ENCODE measurements around the gene EHBP1.

The EHBP1 gene

DNA sequence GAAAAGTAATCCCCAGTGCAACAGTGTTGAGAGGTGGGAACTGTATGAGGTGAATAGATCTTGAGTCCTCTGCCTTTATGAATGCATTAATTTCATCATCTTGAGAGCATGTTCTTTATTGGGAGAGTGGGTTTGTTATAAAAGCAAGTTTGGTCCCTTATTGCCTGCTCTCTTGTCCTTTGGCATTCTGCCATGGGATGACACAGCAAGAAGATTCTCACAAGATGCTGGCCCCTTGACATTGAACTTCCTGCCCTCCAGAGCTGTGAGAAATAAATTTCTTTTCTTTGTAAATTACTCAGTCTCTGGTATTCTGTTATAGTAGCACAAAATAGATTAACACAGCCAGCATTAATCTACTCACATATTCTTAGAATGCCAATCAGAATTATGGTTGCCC is 108.6 kb downstream of the EHBP1 start:
- no peak overlapping the region for H3K4me3 Mint-ChIP-seq
- H3K36me3 Mint-ChIP-seq (ENCODE audit: low read depth) = no peaks in the 10 kb centered on the region
- peaks cover 6% of the 10 kb centered on the region for H3K4me1 Mint-ChIP-seq (ENCODE audit: low read depth)
- no peaks in the 10 kb centered on the region for H3K27me3 Mint-ChIP-seq (ENCODE audit: low read depth)
- H3K27ac Mint-ChIP-seq = no peak overlapping the region
- no peaks in the 10 kb centered on the region for H3K9me3 Mint-ChIP-seq
- no peak for DNase-seq (ENCODE audit: low spot score)

GRCh38 chr2:62817348-62817747 is 111.8 kb downstream of the EHBP1 start:
- no peaks in the 10 kb centered on the region for H3K9me3 Mint-ChIP-seq
- no peak for DNase-seq (ENCODE audit: low spot score)
- no peak overlapping the region for H3K27ac Mint-ChIP-seq
- H3K4me1 Mint-ChIP-seq (ENCODE audit: low read depth) = peaks cover 3% of the 10 kb centered on the region
- no peak overlapping the region for H3K4me3 Mint-ChIP-seq
- no peaks in the 10 kb centered on the region for H3K36me3 Mint-ChIP-seq (ENCODE audit: low read depth)
- no peaks in the 10 kb centered on the region for H3K27me3 Mint-ChIP-seq (ENCODE audit: low read depth)

GRCh38 chr2:62817995-62818713 is 112.6 kb downstream of the EHBP1 start:
- Mint-ChIP-seq H3K27ac (no peak overlapping the region), H3K36me3 (ENCODE audit: low read depth) (no peaks in the 10 kb centered on the region), H3K4me1 (ENCODE audit: low read depth) (peaks cover 4% of the 10 kb centered on the region), H3K27me3 (ENCODE audit: low read depth) (no peaks in the 10 kb centered on the region), H3K4me3 (no peak overlapping the region), H3K9me3 (no peaks in the 10 kb centered on the region)
- no peak for DNase-seq (ENCODE audit: low spot score)

DNA sequence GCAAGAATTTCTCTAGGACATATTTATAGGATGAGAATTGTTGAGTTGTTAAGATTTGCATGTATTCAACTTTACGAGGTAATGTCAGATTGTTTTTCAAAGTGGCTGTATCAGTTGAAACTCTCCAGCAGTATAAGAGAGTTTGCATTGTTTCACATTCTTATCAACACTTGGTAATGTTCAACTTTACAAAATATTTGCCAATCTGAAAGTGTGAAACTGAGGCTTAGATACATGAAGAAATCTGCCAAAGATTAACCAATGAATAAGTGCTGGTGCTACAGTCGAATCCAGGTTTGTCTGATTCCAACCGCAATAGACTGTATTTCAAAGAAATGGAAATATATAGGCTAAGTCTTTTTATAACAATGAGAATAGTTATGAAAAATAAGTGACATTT is 117.0 kb downstream of the EHBP1 start:
- DNase-seq (ENCODE audit: low spot score) = no peak
- Mint-ChIP-seq H3K4me1 (ENCODE audit: low read depth) (peaks cover 1% of the 10 kb centered on the region), H3K36me3 (ENCODE audit: low read depth) (peaks cover 11% of the 10 kb centered on the region), H3K4me3 (no peak overlapping the region), H3K27me3 (ENCODE audit: low read depth) (no peaks in the 10 kb centered on the region), H3K27ac (no peak overlapping the region), H3K9me3 (no peaks in the 10 kb centered on the region)

- no peak for DNase-seq (ENCODE audit: low spot score)
- Mint-ChIP-seq H3K36me3 (ENCODE audit: low read depth) (peaks cover 12% of the 10 kb centered on the region), H3K27ac (no peak overlapping the region), H3K27me3 (ENCODE audit: low read depth) (no peaks in the 10 kb centered on the region), H3K4me1 (ENCODE audit: low read depth) (peaks cover 1% of the 10 kb centered on the region), H3K9me3 (no peaks in the 10 kb centered on the region), H3K4me3 (no peak overlapping the region)
Observed at GRCh38 chr2:62824388-62824787, 118.9 kb downstream of the EHBP1 start.

DNA sequence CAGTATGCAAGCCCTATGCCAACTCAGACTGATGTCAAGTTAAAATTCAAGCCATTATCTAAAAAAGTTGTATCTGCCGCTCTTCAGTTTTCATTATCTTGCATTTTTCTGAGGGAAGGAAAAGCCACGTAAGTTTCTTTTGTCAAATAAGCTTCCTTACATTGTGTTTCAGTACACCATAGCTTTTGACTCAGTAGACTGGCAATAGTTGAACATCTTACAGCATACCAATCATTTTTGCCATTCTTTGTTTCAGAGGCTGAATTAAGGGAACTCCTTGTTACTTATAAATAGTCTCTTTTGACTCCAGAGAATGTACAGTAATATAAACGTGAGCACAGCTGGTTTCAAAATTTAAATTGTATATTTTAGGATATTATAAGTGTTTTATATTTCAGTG is 120.6 kb downstream of the EHBP1 start:
- no peak overlapping the region for H3K27ac Mint-ChIP-seq
- H3K4me3 Mint-ChIP-seq = no peak overlapping the region
- DNase-seq (ENCODE audit: low spot score) = no peak
- peaks cover 4% of the 10 kb centered on the region for H3K9me3 Mint-ChIP-seq
- no peaks in the 10 kb centered on the region for H3K27me3 Mint-ChIP-seq (ENCODE audit: low read depth)
- H3K4me1 Mint-ChIP-seq (ENCODE audit: low read depth) = peaks cover 1% of the 10 kb centered on the region
- peaks cover 19% of the 10 kb centered on the region for H3K36me3 Mint-ChIP-seq (ENCODE audit: low read depth)

DNA sequence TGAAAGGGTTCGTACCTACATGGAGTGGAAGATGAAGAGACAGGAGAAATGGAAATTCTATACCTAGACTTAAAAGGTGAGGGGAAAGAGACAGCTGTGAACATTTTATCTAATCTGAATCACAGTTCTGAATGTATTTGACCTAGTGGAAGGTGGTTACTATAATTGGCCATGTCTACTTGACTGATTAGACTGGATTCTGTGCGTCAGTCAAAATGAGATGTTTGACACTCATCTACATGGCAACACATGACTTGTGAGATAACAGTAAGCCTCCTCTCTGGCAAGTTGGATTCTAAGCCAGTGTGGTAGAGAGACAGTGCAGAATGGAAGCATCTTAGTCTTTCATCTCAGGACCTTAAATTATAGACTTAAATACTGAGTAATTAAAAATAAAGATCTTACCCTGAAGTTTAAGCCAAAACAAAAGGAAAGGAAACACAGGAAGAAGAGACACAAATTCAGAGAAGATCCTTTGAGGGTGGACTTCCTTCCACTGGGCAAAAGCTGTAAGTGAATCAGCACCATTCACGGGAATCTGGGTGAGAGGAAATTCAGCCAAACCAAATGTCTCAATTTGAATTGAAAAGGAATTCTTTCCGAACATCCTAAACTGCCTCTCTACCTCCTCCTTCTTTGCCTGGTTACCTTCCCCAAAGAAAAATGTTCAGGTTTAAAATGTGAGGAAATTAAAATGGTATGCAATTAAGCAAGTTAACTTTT is 121.6 kb downstream of the EHBP1 start:
- peaks cover 23% of the 10 kb centered on the region for H3K36me3 Mint-ChIP-seq (ENCODE audit: low read depth)
- H3K9me3 Mint-ChIP-seq = peaks cover 4% of the 10 kb centered on the region
- H3K4me1 Mint-ChIP-seq (ENCODE audit: low read depth) = peaks cover 4% of the 10 kb centered on the region
- H3K4me3 Mint-ChIP-seq = no peak overlapping the region
- no peak overlapping the region for H3K27ac Mint-ChIP-seq
- no peak for DNase-seq (ENCODE audit: low spot score)
- H3K27me3 Mint-ChIP-seq (ENCODE audit: low read depth) = no peaks in the 10 kb centered on the region

DNA sequence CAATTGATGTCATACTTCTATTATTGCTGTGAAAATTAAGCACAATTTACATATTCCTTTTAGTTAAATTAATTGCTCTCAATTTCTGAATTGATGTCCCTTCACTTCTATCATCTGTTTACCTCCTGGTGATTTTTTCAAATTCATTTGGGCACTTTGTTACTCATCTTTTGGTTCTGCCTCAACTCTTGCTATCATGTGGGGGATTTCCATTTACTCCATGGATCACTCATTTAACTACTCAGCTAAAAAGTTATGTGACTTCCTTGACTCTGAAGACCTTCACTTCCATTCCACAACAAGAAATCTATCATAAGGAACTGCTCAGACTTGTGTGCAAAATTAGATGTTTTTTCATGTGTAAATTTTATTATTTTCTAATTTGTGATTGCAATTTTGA is 126.2 kb downstream of the EHBP1 start:
- Mint-ChIP-seq H3K9me3 (peaks cover 18% of the 10 kb centered on the region), H3K4me3 (no peak overlapping the region), H3K27ac (no peak overlapping the region), H3K27me3 (ENCODE audit: low read depth) (no peaks in the 10 kb centered on the region), H3K4me1 (ENCODE audit: low read depth) (peaks cover 2% of the 10 kb centered on the region), H3K36me3 (ENCODE audit: low read depth) (peaks cover 35% of the 10 kb centered on the region)
- no peak for DNase-seq (ENCODE audit: low spot score)

DNA sequence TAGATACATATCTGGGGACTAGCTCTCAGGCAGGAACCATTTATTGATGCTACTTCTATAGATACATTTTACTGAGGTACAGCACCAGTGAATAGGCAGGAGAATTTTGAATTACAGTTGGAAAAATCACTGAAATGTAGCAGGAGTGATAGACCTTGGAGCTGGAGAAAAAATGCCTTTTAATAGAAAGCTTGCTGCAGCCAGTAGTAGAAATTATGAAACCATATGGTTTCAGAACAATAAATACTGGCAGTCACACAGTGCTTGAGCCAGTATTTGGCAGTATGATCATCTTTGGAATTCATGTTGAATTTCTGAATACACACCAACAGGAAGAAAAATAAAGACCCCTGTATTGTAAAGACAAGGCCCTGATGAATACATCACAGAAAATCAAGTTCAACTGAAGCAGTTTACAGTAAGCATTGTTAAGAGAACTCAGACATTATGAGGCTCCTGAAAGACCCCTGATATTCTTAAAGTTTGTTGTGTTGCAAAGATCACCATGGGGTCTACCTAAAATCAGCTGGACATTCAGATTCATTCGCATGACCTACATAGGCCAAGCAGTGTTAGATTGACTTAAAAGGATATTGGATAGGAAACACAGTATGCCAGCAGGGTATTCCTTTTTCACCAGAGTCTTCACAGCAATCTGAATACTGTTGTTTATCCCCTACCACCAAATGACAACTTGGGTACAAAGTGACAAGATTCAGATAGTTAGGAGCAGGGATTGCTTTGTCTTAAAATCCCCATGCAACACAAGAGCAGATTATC is 139.0 kb downstream of the EHBP1 start:
- Mint-ChIP-seq H3K4me3 (no peak overlapping the region), H3K27me3 (ENCODE audit: low read depth) (no peaks in the 10 kb centered on the region), H3K36me3 (ENCODE audit: low read depth) (peaks cover 3% of the 10 kb centered on the region), H3K4me1 (ENCODE audit: low read depth) (no peaks in the 10 kb centered on the region), H3K27ac (no peak overlapping the region), H3K9me3 (no peaks in the 10 kb centered on the region)
- no peak for DNase-seq (ENCODE audit: low spot score)

GRCh38 chr2:62845256-62845655 is 139.7 kb downstream of the EHBP1 start:
- H3K36me3 Mint-ChIP-seq (ENCODE audit: low read depth) = peaks cover 3% of the 10 kb centered on the region

DNA sequence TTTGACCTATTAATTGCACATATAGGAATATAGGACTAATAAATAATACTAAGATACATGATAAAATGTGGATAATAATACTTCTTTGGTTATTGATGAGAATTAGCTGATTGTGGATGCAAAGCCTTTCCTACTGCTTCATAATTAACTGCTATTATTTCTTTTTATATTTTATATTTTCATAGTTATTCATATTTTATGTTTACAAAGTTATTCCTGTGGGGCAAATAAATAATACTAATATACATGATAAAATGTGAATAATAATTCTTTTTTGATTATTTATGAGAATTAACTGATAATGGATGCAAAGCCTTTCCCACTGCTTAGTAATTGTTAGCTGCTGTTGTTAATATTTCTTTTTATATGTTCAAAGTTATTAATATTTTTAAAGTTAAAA is 146.7 kb downstream of the EHBP1 start:
- DNase-seq (ENCODE audit: low spot score) = no peak
- H3K27ac Mint-ChIP-seq = no peak overlapping the region
- peaks cover 12% of the 10 kb centered on the region for H3K9me3 Mint-ChIP-seq
- no peaks in the 10 kb centered on the region for H3K27me3 Mint-ChIP-seq (ENCODE audit: low read depth)
- peaks cover 3% of the 10 kb centered on the region for H3K4me1 Mint-ChIP-seq (ENCODE audit: low read depth)
- no peak overlapping the region for H3K4me3 Mint-ChIP-seq
- peaks cover 11% of the 10 kb centered on the region for H3K36me3 Mint-ChIP-seq (ENCODE audit: low read depth)

More at GRCh38 chr2:62845256-62845655, 139.7 kb downstream of the EHBP1 start:
- Mint-ChIP-seq H3K9me3 (no peaks in the 10 kb centered on the region), H3K27ac (no peak overlapping the region), H3K4me3 (no peak overlapping the region), H3K4me1 (ENCODE audit: low read depth) (no peaks in the 10 kb centered on the region), H3K27me3 (ENCODE audit: low read depth) (no peaks in the 10 kb centered on the region)
- DNase-seq (ENCODE audit: low spot score) = no peak

- H3K4me1 Mint-ChIP-seq (ENCODE audit: low read depth) = peaks cover 3% of the 10 kb centered on the region
- H3K36me3 Mint-ChIP-seq (ENCODE audit: low read depth) = peaks cover 8% of the 10 kb centered on the region
- no peak for DNase-seq (ENCODE audit: low spot score)
- H3K27me3 Mint-ChIP-seq (ENCODE audit: low read depth) = no peaks in the 10 kb centered on the region
- peaks cover 12% of the 10 kb centered on the region for H3K9me3 Mint-ChIP-seq
- H3K4me3 Mint-ChIP-seq = no peak overlapping the region
- H3K27ac Mint-ChIP-seq = no peak overlapping the region
Observed at GRCh38 chr2:62854600-62855514, 149.3 kb downstream of the EHBP1 start.

DNA sequence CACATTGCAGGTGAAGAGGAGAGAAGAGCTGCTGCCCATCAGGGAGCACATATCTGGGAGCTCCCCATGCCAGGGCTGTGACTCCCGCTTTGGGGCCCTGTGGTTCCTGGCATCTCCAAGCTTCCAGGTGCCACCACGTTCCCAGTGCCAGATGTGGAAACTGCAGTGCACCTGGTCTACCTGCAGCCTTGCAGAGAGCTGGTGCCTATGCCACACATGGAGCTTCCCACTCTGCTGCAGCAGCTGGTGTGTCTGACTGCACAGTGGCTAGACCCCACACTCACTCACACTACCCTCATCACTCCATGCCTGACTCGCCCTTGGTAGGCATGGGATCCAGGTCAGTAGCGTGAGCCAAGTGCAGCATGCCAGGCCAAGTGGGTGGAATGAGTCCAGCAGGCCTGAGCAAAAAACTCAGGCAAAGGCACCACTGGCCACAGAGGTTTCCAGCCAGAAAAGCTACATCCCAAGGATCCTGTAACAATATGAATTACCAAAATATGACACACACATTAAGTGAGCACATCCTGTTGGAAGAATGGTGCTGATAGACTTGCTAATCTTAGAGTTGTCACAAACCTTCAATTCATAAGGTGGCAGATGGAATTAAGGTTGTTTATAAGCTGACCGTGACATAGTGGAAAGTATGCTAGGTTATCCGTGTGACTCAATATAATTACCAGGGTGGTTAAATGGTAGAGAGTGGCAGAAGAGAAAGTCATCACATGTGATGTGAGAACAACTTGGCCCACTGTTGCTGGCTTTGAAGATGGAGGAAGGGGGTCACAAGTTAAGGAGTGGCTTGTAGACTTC is 150.9 kb downstream of the EHBP1 start:
- Mint-ChIP-seq H3K27ac (no peak overlapping the region), H3K4me3 (no peak overlapping the region), H3K36me3 (ENCODE audit: low read depth) (peaks cover 8% of the 10 kb centered on the region), H3K27me3 (ENCODE audit: low read depth) (no peaks in the 10 kb centered on the region), H3K9me3 (peaks cover 12% of the 10 kb centered on the region), H3K4me1 (ENCODE audit: low read depth) (peaks cover 3% of the 10 kb centered on the region)
- no peak for DNase-seq (ENCODE audit: low spot score)

Data from T-helper 2 cell treated with Interferon-gamma antibody and Interleukin-4, amounts not matched to agents 5 μg/mL and 100 μg/mL, for 36 hours (primary cell).